HEK293 (cell line): ENCODE results near the gene DCAF8.

Source experiments
- FEZF1 ChIP-seq: fragments of 450-650 bp; formaldehyde crosslinking; IDR thresholded peaks from 2 replicates; pipeline ENCODE4 v1.5.1; 2016; ENCODE audit warnings: missing biosample characterization, missing genetic modification characterization
- GLIS2 ChIP-seq: fragments of 450-650 bp; formaldehyde crosslinking; IDR thresholded peaks from 2 replicates; pipeline ENCODE4 v1.5.1; 2016; ENCODE audit warnings: missing biosample characterization, missing genetic modification characterization
- KLF7 ChIP-seq: fragments of 450-650 bp; formaldehyde crosslinking; IDR thresholded peaks from 2 replicates; pipeline ENCODE4 v1.5.1; 2016; ENCODE audit warnings: missing biosample characterization, missing genetic modification characterization, borderline replicate concordance
- YY1 ChIP-seq: fragments of 450-650 bp; formaldehyde crosslinking; IDR thresholded peaks from 2 replicates; pipeline ENCODE4 v1.5.1; 2018; ENCODE audit warnings: missing biosample characterization, missing genetic modification characterization
- ZBTB21 ChIP-seq: fragments of 450-650 bp; formaldehyde crosslinking; IDR thresholded peaks from 2 replicates; pipeline ENCODE4 v1.5.1; 2017; ENCODE audit warnings: missing biosample characterization, missing genetic modification characterization
- ZNF114 ChIP-seq: fragments of 450-650 bp; formaldehyde crosslinking; IDR thresholded peaks from 2 replicates; pipeline ENCODE4 v1.5.0; 2017; ENCODE audit warnings: missing biosample characterization, missing genetic modification characterization
- ZNF155 ChIP-seq: fragments of 450-650 bp; formaldehyde crosslinking; IDR thresholded peaks from 2 replicates; pipeline ENCODE4 v1.5.1; 2016; ENCODE audit warnings: missing biosample characterization, missing genetic modification characterization
- ZNF16 ChIP-seq: fragments of 450-650 bp; formaldehyde crosslinking; IDR thresholded peaks from 2 replicates; pipeline ENCODE4 v1.5.1; 2016; ENCODE audit warnings: low read depth, missing biosample characterization, missing genetic modification characterization
- ZNF2 ChIP-seq: fragments of 450-650 bp; formaldehyde crosslinking; IDR thresholded peaks from 2 replicates; pipeline ENCODE4 v1.5.1; 2016; ENCODE audit warnings: missing biosample characterization, missing genetic modification characterization
- ZNF202 ChIP-seq: fragments of 450-650 bp; formaldehyde crosslinking; IDR thresholded peaks from 2 replicates; pipeline ENCODE4 v1.5.1; 2016; ENCODE audit warnings: missing biosample characterization, missing genetic modification characterization, borderline replicate concordance
- ZNF211 ChIP-seq: fragments of 450-650 bp; formaldehyde crosslinking; IDR thresholded peaks from 2 replicates; pipeline ENCODE4 v1.5.1; 2016; ENCODE audit warnings: low read depth, missing biosample characterization, missing genetic modification characterization
- ZNF239 ChIP-seq: fragments of 450-650 bp; formaldehyde crosslinking; IDR thresholded peaks from 2 replicates; pipeline ENCODE4 v1.5.1; 2016; ENCODE audit warnings: missing biosample characterization, missing genetic modification characterization
- ZNF341 ChIP-seq: fragments of 450-650 bp; formaldehyde crosslinking; IDR thresholded peaks from 2 replicates; pipeline ENCODE4; 2016; ENCODE audit warnings: low read depth, missing biosample characterization, missing genetic modification characterization
- ZNF350 ChIP-seq: fragments of 450-650 bp; formaldehyde crosslinking; IDR thresholded peaks from 2 replicates; pipeline ENCODE4 v1.5.0; 2017; ENCODE audit warnings: missing biosample characterization, mild to moderate bottlenecking, missing genetic modification characterization
- ZNF426 ChIP-seq: fragments of 450-650 bp; formaldehyde crosslinking; IDR thresholded peaks from 2 replicates; pipeline ENCODE4 v1.5.1; 2017; ENCODE audit warnings: missing biosample characterization, missing genetic modification characterization, mild to moderate bottlenecking, inconsistent platforms, moderate library complexity
- ZNF48 ChIP-seq: fragments of 450-650 bp; formaldehyde crosslinking; IDR thresholded peaks from 2 replicates; pipeline ENCODE4 v1.5.1; 2016; ENCODE audit warnings: missing biosample characterization, missing genetic modification characterization
- ZNF514 ChIP-seq: fragments of 450-650 bp; formaldehyde crosslinking; IDR thresholded peaks from 2 replicates; pipeline ENCODE4 v1.5.1; 2016; ENCODE audit warnings: missing biosample characterization, missing genetic modification characterization
- ZNF555 ChIP-seq: fragments of 450-650 bp; formaldehyde crosslinking; conservative IDR thresholded peaks from 2 replicates; pipeline ENCODE4 v1.5.1; 2017; ENCODE audit warnings: missing biosample characterization, mild to moderate bottlenecking, missing genetic modification characterization, inconsistent platforms
- ZNF561 ChIP-seq: fragments of 450-650 bp; IDR thresholded peaks from 2 replicates; pipeline ENCODE4 v1.5.1; 2018; ENCODE audit warnings: missing biosample characterization, missing genetic modification characterization, borderline replicate concordance
- ZNF596 ChIP-seq: fragments of 450-650 bp; IDR thresholded peaks from 2 replicates; pipeline ENCODE4 v1.5.0; 2018; ENCODE audit warnings: missing biosample characterization, mild to moderate bottlenecking, missing genetic modification characterization, moderate library complexity
- ZNF624 ChIP-seq: fragments of 450-650 bp; formaldehyde crosslinking; IDR thresholded peaks from 2 replicates; pipeline ENCODE4 v1.5.1; 2017; ENCODE audit warnings: missing biosample characterization, missing genetic modification characterization
- ZNF654 ChIP-seq: fragments of 450-650 bp; formaldehyde crosslinking; IDR thresholded peaks from 2 replicates; pipeline ENCODE4 v1.5.1; 2016; ENCODE audit warnings: low read depth, missing biosample characterization, missing genetic modification characterization
- ZNF660 ChIP-seq: fragments of 450-650 bp; IDR thresholded peaks from 2 replicates; pipeline ENCODE4 v1.5.1; 2018; ENCODE audit warnings: missing biosample characterization, mild to moderate bottlenecking, missing genetic modification characterization
- ZNF701 ChIP-seq: fragments of 450-650 bp; formaldehyde crosslinking; IDR thresholded peaks from 2 replicates; pipeline ENCODE4 v1.5.1; 2016; ENCODE audit warnings: missing biosample characterization, missing genetic modification characterization
- ZNF707 ChIP-seq: fragments of 450-650 bp; formaldehyde crosslinking; IDR thresholded peaks from 2 replicates; pipeline ENCODE4 v1.5.1; 2016; ENCODE audit warnings: missing biosample characterization, missing genetic modification characterization
- ZNF776 ChIP-seq: fragments of 450-650 bp; formaldehyde crosslinking; IDR thresholded peaks from 2 replicates; pipeline ENCODE4 v1.5.0; 2017; ENCODE audit warnings: missing biosample characterization, missing genetic modification characterization, borderline replicate concordance
- ZNF785 ChIP-seq: fragments of 450-650 bp; formaldehyde crosslinking; IDR thresholded peaks from 2 replicates; pipeline ENCODE4 v1.5.1; 2016; ENCODE audit warnings: missing biosample characterization, missing genetic modification characterization
- TF ChIP-seq, protein P1 (sequence below): fragments of 450-650 bp; formaldehyde crosslinking; IDR thresholded peaks from 2 replicates; pipeline ENCODE4 v1.5.1; 2016; ENCODE audit warnings: missing biosample characterization, missing genetic modification characterization
- TF ChIP-seq, protein P2 (sequence below): fragments of 450-650 bp; formaldehyde crosslinking; IDR thresholded peaks from 2 replicates; pipeline ENCODE4 v1.5.1; 2016; ENCODE audit warnings: missing biosample characterization, missing genetic modification characterization
- TF ChIP-seq, protein P3 (sequence below): fragments of 450-650 bp; formaldehyde crosslinking; IDR thresholded peaks from 2 replicates; pipeline ENCODE4 v1.5.1; 2017; ENCODE audit warnings: missing biosample characterization, mild to moderate bottlenecking, missing genetic modification characterization, moderate library complexity
- TF ChIP-seq, protein P4 (sequence below): fragments of 450-650 bp; formaldehyde crosslinking; optimal IDR thresholded peaks from 2 replicates; pipeline ENCODE3; 2016; ENCODE audit warnings: missing biosample characterization, mild to moderate bottlenecking, missing genetic modification characterization
- TF ChIP-seq, protein P5 (sequence below): fragments of 450-650 bp; formaldehyde crosslinking; IDR thresholded peaks from 2 replicates; pipeline ENCODE4 v1.5.1; 2016; ENCODE audit warnings: missing biosample characterization, missing genetic modification characterization

The DCAF8 gene

DNA sequence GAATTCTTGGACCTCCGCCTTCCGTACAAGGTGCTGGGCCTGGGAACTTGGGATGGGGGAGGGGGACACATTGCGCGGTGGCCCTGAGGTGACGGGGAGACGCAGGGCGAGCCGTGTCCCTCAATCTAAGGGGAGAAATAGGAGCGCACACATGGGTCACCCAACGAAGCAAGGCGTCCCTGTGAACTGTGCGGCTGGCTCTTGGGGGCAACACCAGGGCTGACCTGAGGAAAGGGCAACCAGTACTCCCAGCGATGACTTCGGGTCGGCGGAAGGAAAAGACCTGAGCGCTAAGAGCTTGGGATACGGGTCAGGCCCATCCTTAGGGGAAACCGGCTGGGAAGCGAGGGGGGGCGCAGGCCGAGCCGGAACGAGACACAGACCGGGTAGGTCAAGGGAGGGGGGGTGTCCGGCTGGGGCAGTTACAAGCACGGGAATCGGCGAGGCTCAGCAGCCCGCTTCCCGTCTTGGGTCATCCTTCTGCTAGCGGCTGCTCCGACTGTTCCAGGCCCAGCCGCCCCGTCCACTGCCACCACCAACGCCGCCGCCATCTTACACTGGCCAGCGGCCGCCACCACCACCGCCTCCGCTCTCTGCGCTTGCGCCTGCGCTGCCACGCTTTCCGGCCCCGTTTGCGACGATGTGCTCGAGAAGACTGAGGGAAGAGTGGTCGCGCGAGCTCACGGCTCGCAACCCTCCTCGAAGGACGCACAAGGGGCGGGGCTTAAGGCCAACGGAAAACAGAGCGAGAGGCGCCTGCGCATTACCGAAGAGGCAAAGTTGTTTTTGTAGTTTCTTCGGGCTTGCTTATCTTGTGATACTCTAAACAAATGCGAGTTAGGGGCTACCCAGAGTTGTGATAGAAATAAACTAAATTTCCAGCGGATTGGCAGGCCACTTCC, at the start of gene DCAF8 (continued):
- TF ChIP-seq GLIS2 (tag by site-specific recombination) = peak; percentile 54
- no peak for TF ChIP-seq ZNF514 (tag by site-specific recombination)
- no peak for TF ChIP-seq FEZF1 (tag by site-specific recombination)
- TF ChIP-seq ZNF211 (tag by site-specific recombination) = no peak
- no peak for TF ChIP-seq ZNF48 (tag by site-specific recombination)
- 0 out of 2 replicates have a peak, but pooled peaks have one; percentile 53 for TF ChIP-seq ZNF341 (tag by site-specific recombination)
- TF ChIP-seq ZNF561 (tag by site-specific recombination) = no peak
- TF ChIP-seq ZNF426 = no peak
- TF ChIP-seq, protein P1, sequence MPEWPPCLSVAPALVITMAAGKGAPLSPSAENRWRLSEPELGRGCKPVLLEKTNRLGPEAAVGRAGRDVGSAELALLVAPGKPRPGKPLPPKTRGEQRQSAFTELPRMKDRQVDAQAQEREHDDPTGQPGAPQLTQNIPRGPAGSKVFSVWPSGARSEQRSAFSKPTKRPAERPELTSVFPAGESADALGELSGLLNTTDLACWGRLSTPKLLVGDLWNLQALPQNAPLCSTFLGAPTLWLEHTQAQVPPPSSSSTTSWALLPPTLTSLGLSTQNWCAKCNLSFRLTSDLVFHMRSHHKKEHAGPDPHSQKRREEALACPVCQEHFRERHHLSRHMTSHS = no peak
- no peak for TF ChIP-seq ZNF701
- no peak for TF ChIP-seq ZNF155 (tag by site-specific recombination)
- TF ChIP-seq ZBTB21 (tag by site-specific recombination) = 0 out of 2 replicates have a peak, but pooled peaks have one; percentile 46
- TF ChIP-seq ZNF2 (tag by site-specific recombination) = peak; percentile 78
- TF ChIP-seq, protein P2, sequence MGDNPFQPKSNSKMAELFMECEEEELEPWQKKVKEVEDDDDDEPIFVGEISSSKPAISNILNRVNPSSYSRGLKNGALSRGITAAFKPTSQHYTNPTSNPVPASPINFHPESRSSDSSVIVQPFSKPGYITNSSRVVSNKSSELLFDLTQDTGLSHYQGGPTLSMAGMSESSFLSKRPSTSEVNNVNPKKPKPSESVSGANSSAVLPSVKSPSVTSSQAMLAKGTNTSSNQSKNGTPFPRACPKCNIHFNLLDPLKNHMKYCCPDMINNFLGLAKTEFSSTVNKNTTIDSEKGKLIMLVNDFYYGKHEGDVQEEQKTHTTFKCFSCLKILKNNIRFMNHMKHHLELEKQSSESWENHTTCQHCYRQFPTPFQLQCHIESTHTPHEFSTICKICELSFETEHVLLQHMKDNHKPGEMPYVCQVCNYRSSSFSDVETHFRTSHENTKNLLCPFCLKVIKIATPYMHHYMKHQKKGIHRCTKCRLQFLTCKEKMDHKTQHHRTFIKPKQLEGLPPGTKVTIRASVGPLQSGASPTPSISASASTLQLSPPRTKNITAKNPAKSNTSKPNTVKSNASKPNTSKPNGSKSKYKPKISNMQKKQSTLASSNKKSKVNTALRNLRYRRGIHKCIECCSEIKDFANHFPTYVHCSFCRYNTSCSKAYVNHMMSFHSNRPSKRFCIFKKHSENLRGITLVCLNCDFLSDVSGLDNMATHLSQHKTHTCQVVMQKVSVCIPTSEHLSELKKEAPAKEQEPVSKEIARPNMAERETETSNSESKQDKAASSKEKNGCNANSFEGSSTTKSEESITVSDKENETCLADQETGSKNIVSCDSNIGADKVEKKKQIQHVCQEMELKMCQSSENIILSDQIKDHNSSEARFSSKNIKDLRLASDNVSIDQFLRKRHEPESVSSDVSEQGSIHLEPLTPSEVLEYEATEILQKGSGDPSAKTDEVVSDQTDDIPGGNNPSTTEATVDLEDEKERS = 0 out of 2 replicates have a peak, but pooled peaks have one; percentile 24
- TF ChIP-seq ZNF239 (tag by site-specific recombination) = 0 out of 2 replicates have a peak, but pooled peaks have one; percentile 74
- no peak for TF ChIP-seq ZNF707 (tag by site-specific recombination)
- TF ChIP-seq, protein P3, sequence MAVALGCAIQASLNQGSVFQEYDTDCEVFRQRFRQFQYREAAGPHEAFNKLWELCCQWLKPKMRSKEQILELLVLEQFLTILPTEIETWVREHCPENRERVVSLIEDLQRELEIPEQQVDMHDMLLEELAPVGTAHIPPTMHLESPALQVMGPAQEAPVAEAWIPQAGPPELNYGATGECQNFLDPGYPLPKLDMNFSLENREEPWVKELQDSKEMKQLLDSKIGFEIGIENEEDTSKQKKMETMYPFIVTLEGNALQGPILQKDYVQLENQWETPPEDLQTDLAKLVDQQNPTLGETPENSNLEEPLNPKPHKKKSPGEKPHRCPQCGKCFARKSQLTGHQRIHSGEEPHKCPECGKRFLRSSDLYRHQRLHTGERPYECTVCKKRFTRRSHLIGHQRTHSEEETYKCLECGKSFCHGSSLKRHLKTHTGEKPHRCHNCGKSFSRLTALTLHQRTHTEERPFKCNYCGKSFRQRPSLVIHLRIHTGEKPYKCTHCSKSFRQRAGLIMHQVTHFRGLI = no peak
- no peak for TF ChIP-seq KLF7
- TF ChIP-seq ZNF16 (tag by site-specific recombination) = no peak
- peak; percentile 9; the same call in 1 of the 2 replicates for TF ChIP-seq ZNF660 (tag by site-specific recombination)
- TF ChIP-seq, protein P4, sequence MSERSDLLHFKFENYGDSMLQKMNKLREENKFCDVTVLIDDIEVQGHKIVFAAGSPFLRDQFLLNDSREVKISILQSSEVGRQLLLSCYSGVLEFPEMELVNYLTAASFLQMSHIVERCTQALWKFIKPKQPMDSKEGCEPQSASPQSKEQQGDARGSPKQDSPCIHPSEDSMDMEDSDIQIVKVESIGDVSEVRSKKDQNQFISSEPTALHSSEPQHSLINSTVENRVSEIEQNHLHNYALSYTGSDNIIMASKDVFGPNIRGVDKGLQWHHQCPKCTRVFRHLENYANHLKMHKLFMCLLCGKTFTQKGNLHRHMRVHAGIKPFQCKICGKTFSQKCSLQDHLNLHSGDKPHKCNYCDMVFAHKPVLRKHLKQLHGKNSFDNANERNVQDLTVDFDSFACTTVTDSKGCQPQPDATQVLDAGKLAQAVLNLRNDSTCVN (tag by site-specific recombination) = peak; percentile 83
- no peak for TF ChIP-seq ZNF785 (tag by site-specific recombination)
- TF ChIP-seq, protein P5, sequence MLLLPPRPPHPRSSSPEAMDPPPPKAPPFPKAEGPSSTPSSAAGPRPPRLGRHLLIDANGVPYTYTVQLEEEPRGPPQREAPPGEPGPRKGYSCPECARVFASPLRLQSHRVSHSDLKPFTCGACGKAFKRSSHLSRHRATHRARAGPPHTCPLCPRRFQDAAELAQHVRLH (tag by site-specific recombination) = no peak
- TF ChIP-seq YY1 (tag by site-specific recombination) = peak; percentile 97
- no peak for TF ChIP-seq ZNF114
- TF ChIP-seq ZNF350 (tag by site-specific recombination) = no peak
- TF ChIP-seq ZNF624 (tag by site-specific recombination) = no peak
- no peak for TF ChIP-seq ZNF776
- no peak for TF ChIP-seq ZNF596 (tag by site-specific recombination)
- TF ChIP-seq ZNF654 (tag by site-specific recombination) = no peak
- TF ChIP-seq ZNF202 = no peak
- TF ChIP-seq ZNF555 (tag by site-specific recombination) = no peak
